ENCODE data around the gene DLG4. TPM values are rescaled to one million over a fixed set of nuclear protein-coding genes. Genes with fewer than 3 reads are reported as not detected.

DLG4 gene
- total and polyA plus RNA-seq, 7 donors: 1.6 to 27.4 (median 14.6) TPM

- DNase-seq: peak; percentile 53
- H3K36me3 ChIP-seq: no peaks in the 10 kb centered on the region
- H3K4me1 ChIP-seq: peaks cover 0 to 17% (median 16%) of the 10 kb centered on the region in 4 donors
- 74 to 83% methylated on average over 11 of the region's 11 CpGs for WGBS, 2 donors
- intact Hi-C loops (cut with DNase I): no loop called here
- H3K27me3 ChIP-seq: peaks cover 0 to 45% (median 21%) of the 10 kb centered on the region in 3 donors
- H3K27ac ChIP-seq: no peak overlapping the region
- TF ChIP-seq CTCF (IDR thresholded peaks at IDR 0.05): no peak
- no peak for TF ChIP-seq EP300 (IDR thresholded peaks at IDR 0.05)
- no peak for TF ChIP-seq POLR2A (IDR thresholded peaks at IDR 0.05)
- no peak for TF ChIP-seq POLR2AphosphoS5 (IDR thresholded peaks at IDR 0.05)
- H3K9me3 ChIP-seq: no peaks in the 10 kb centered on the region
- H3K4me3 ChIP-seq: no peak overlapping the region
These were observed 40.7 kb downstream of the DLG4 start for GRCh38 chr17:7178973-7179316.

GRCh38 chr17:7177954-7178477 lies 41.6 kb downstream of the DLG4 start:
- Histone ChIP-seq H3K4me1 (peaks cover 0 to 18% (median 16%) of the 10 kb centered on the region in 4 donors), H3K9me3 (no peaks in the 10 kb centered on the region), H3K4me3 (peak overlapping the region in 3 of 4 donors; percentile 14 to 41 (median 34)), H3K27me3 (peaks cover 0 to 50% (median 26%) of the 10 kb centered on the region in 3 donors), H3K36me3 (no peaks in the 10 kb centered on the region), H3K27ac (no peak overlapping the region)
- intact Hi-C loops (cut with DNase I): loop anchor here (2.0 kb wide), 1 partner anchor 125 kb away; no protein-coding TSS in a partner anchor
- peak; percentile 62 for DNase-seq
- no peak for TF ChIP-seq POLR2A (IDR thresholded peaks at IDR 0.05)
- no peak for TF ChIP-seq EP300 (IDR thresholded peaks at IDR 0.05)
- TF ChIP-seq CTCF (IDR thresholded peaks at IDR 0.05): no peak
- TF ChIP-seq POLR2AphosphoS5 (IDR thresholded peaks at IDR 0.05): no peak
- 4 to 6% methylated on average over 18 of the region's 18 CpGs for WGBS, 2 donors

- Histone ChIP-seq H3K27me3 (peaks cover 0 to 50% (median 26%) of the 10 kb centered on the region in 3 donors), H3K36me3 (no peaks in the 10 kb centered on the region), H3K27ac (no peak overlapping the region), H3K9me3 (no peaks in the 10 kb centered on the region), H3K4me1 (peaks cover 0 to 18% (median 16%) of the 10 kb centered on the region in 4 donors), H3K4me3 (peak overlapping the region; percentile 8 to 41 (median 24))
- peak; percentile 82 for DNase-seq
- TF ChIP-seq POLR2A (IDR thresholded peaks at IDR 0.05) (no peak), POLR2AphosphoS5 (IDR thresholded peaks at IDR 0.05) (no peak), EP300 (IDR thresholded peaks at IDR 0.05) (no peak), CTCF (IDR thresholded peaks at IDR 0.05) (peak; percentile 63 to 93 (median 68))
- intact Hi-C loops (cut with DNase I): loop anchor here (2.0 kb wide), 1 partner anchor 125 kb away; no protein-coding TSS in a partner anchor
- WGBS, 2 donors: 3 to 4% methylated on average over 31 of the region's 31 CpGs
These were observed 42.3 kb downstream of the DLG4 start for GRCh38 chr17:7177191-7177953.

GRCh38 chr17:7176841-7177190 lies 42.8 kb downstream of the DLG4 start:
- Histone ChIP-seq H3K27ac (no peak overlapping the region), H3K27me3 (peaks cover 0 to 50% (median 26%) of the 10 kb centered on the region in 3 donors), H3K4me3 (peak overlapping the region in 3 of 4 donors; percentile 14 to 41 (median 34)), H3K36me3 (no peaks in the 10 kb centered on the region), H3K9me3 (no peaks in the 10 kb centered on the region), H3K4me1 (peaks cover 0 to 18% (median 16%) of the 10 kb centered on the region in 4 donors)
- no peak for TF ChIP-seq POLR2A (IDR thresholded peaks at IDR 0.05)
- TF ChIP-seq POLR2AphosphoS5 (IDR thresholded peaks at IDR 0.05): no peak
- TF ChIP-seq CTCF (IDR thresholded peaks at IDR 0.05): no peak
- TF ChIP-seq EP300 (IDR thresholded peaks at IDR 0.05): no peak
- DNase-seq: no peak
- intact Hi-C loops (cut with DNase I): loop anchor here (2.0 kb wide), 1 partner anchor 124 kb away; no protein-coding TSS in a partner anchor
- 5 to 24% methylated on average over 17 of the region's 17 CpGs for WGBS, 2 donors
